B cell (primary cell): Measurements from ENCODE around the gene KCNMB2. TPM values are rescaled to one million over a fixed set of nuclear protein-coding genes. Genes with fewer than 3 reads are reported as not detected.

ENCODE experiments used
- ATAC-seq: fragments of 200-7000 bp; cut with Tn5 transposase; one replicate; pipeline ENCODE4 v1.10.0; 2021; ENCODE audit warnings: low read depth, mild to moderate bottlenecking, moderate number of reproducible peaks, moderate library complexity
- CTCF ChIA-PET: fragments of 350-600 bp; sonication (Branson Sonifier 250); formaldehyde crosslinking; loops from one replicate; lab custom pipeline; 2021; ENCODE audit warnings: antibody characterized with exemption, inconsistent platforms; lab: Charles Lee
- POLR2A ChIA-PET: fragments of 350-600 bp; sonication (Branson Sonifier 250); formaldehyde crosslinking; loops from one replicate; lab custom pipeline; 2021; ENCODE audit warnings: antibody characterized with exemption; lab: Charles Lee
- DNase-seq: peaks from one replicate; pipeline ENCODE4 v3.0.0; 2013
- H2AFZ ChIP-seq: 2 replicates; pipeline ENCODE4 v1.6.1; 2012; ENCODE audit warnings: mild to moderate bottlenecking, low read depth, low read length; ENCODE audit not compliant: insufficient read depth, poor library complexity, severe bottlenecking
- H3K27ac ChIP-seq, 2 donors: 1 replicate in 1 of 2; 2 replicates in 1 of 2; pipeline ENCODE4 v1.5.1; 2012 to 2013; ENCODE audit warnings: low read length in 2 of 2, mild to moderate bottlenecking in 2 of 2, moderate library complexity in 1 of 2
- H3K27me3 ChIP-seq, 4 experiments: fragments of 200-600 bp in 1 of 4; sonication (generic) in 1 of 4; replicated peaks in 1 of 4; 1 replicate in 2 of 4; 2 replicates in 2 of 4; pipeline versions ENCODE4 v1.6.1 to v1.7.0; 2013 to 2016; ENCODE audit warnings: low read length in 3 of 4, mild to moderate bottlenecking in 2 of 4, mixed read lengths in 1 of 4, moderate library complexity in 1 of 4; ENCODE audit not compliant: insufficient read depth in 4 of 4, control insufficient read depth in 3 of 4; ENCODE audit errors: control extremely low read depth in 1 of 4
- H3K36me3 ChIP-seq, 2 experiments: replicated peaks in 1 of 2; 1 replicate in 1 of 2; 2 replicates in 1 of 2; pipeline versions ENCODE4 v1.6.1 to v1.7.1; 2013; ENCODE audit warnings: low read length in 1 of 2; ENCODE audit not compliant: insufficient read depth in 2 of 2, control insufficient read depth in 1 of 2; ENCODE audit errors: control extremely low read depth in 1 of 2, extremely low read depth in 1 of 2
- H3K4me1 ChIP-seq, 2 donors: fragments of 200-600 bp in 1 of 2; sonication (generic) in 1 of 2; 1 replicate in 1 of 2; 2 replicates in 1 of 2; pipeline versions ENCODE4 v1.5.1 to v1.6.1; 2013 to 2017; ENCODE audit warnings: low read length in 2 of 2; ENCODE audit not compliant: control insufficient read depth in 2 of 2, insufficient read depth in 2 of 2
- H3K4me2 ChIP-seq: replicated peaks from 2 replicates; pipeline ENCODE3; 2012; ENCODE audit warnings: mild to moderate bottlenecking, low read depth, low read length; ENCODE audit not compliant: poor library complexity, severe bottlenecking
- H3K4me3 ChIP-seq, 5 experiments: fragments of 200-600 bp in 1 of 5; sonication (generic) in 1 of 5; 1 replicate in 3 of 5; 2 replicates in 2 of 5; pipeline versions ENCODE4 v1.5.1 to v1.7.0; 2011 to 2016; ENCODE audit warnings: low read length in 4 of 5, mild to moderate bottlenecking in 4 of 5, low read depth in 2 of 5, control low read depth in 1 of 5, moderate library complexity in 1 of 5; ENCODE audit not compliant: insufficient read depth in 1 of 5; ENCODE audit errors: control extremely low read depth in 1 of 5, extremely low read depth in 1 of 5
- H3K79me2 ChIP-seq: fragments of 200-600 bp; sonication (generic); one replicate; pipeline ENCODE4 v1.6.0; 2016; ENCODE audit warnings: low read length; ENCODE audit not compliant: control insufficient read depth, insufficient read depth
- H3K9ac ChIP-seq: fragments of 200-600 bp; sonication (generic); 2 replicates; pipeline ENCODE4 v1.6.1; 2017; ENCODE audit warnings: mild to moderate bottlenecking, low read length, moderate library complexity
- H3K9me3 ChIP-seq, 3 donors: one replicate each; pipeline versions ENCODE4 v1.6.1 to v1.7.1; 2013; ENCODE audit warnings: low read length in 2 of 3; ENCODE audit not compliant: control insufficient read depth in 2 of 3, insufficient read depth in 1 of 3; ENCODE audit errors: control extremely low read depth in 1 of 3
- H4K20me1 ChIP-seq: 2 replicates; pipeline ENCODE4 v1.6.0; 2012; ENCODE audit warnings: mild to moderate bottlenecking, low read length; ENCODE audit not compliant: insufficient read depth, control insufficient read depth, poor library complexity, severe bottlenecking
- H3K27ac Mint-ChIP-seq: one replicate; pipeline ENCODE4 v1.8.0; 2021; ENCODE audit warnings: mixed read lengths
- H3K27me3 Mint-ChIP-seq: one replicate; pipeline ENCODE4 v1.8.0; 2021; ENCODE audit warnings: mixed read lengths
- H3K4me1 Mint-ChIP-seq: one replicate; pipeline ENCODE4 v1.8.0; 2021; ENCODE audit warnings: mixed read lengths
- H3K4me3 Mint-ChIP-seq: one replicate; pipeline ENCODE4 v1.8.0; 2021; ENCODE audit warnings: mixed read lengths
- H3K9me3 Mint-ChIP-seq: one replicate; pipeline ENCODE4 v1.8.0; 2022; ENCODE audit warnings: mixed read lengths; ENCODE audit not compliant: insufficient read depth
- CTCF ChIP-seq: fragments of 200-600 bp; IDR thresholded peaks from one replicate; pipeline ENCODE4 v1.8.0; 2022; ENCODE audit warnings: antibody characterized with exemption, mild to moderate bottlenecking
- EZH2 ChIP-seq: IDR thresholded peaks from 2 replicates; pipeline ENCODE4 v1.6.1; 2012; ENCODE audit warnings: borderline replicate concordance, low read depth, mild to moderate bottlenecking, moderate library complexity, low read length; ENCODE audit not compliant: insufficient read depth, poor library complexity, severe bottlenecking
- WGBS: methylation state at CpG from one replicate; pipeline ENCODE4 v1.1.5; 2013; ENCODE audit warnings: missing lambda C conversion rate; ENCODE audit not compliant: insufficient coverage; 5-methylcytosine and 5-hydroxymethylcytosine counted together
- intact Hi-C: fragments of 100-400 bp; cut with micrococcal nuclease; formaldehyde crosslinking; loops from one replicate; pipeline ENCODE4 v1.10.0; 2022
- polyA plus RNA-seq: library from polyadenylated mRNA; depleted of rRNA; stranded (reverse); fragments of >200 nt; gene quantifications from 2 replicates; pipeline ENCODE4 v1.2.3, GENCODE V29; 2012
- total RNA-seq, 2 donors: library from RNA; stranded (reverse); fragments of 120-200 nt in 1 of 2; gene quantifications; 1 replicate in 1 of 2; 2 replicates in 1 of 2; pipeline versions ENCODE4 v1.2.3 to v1.2.4, GENCODE V29; 2013 to 2022

Gene KCNMB2
- total and polyA plus RNA-seq, 2 donors (not counting 1 experiment from before 2014, with no cell fraction given): not detected

DNA sequence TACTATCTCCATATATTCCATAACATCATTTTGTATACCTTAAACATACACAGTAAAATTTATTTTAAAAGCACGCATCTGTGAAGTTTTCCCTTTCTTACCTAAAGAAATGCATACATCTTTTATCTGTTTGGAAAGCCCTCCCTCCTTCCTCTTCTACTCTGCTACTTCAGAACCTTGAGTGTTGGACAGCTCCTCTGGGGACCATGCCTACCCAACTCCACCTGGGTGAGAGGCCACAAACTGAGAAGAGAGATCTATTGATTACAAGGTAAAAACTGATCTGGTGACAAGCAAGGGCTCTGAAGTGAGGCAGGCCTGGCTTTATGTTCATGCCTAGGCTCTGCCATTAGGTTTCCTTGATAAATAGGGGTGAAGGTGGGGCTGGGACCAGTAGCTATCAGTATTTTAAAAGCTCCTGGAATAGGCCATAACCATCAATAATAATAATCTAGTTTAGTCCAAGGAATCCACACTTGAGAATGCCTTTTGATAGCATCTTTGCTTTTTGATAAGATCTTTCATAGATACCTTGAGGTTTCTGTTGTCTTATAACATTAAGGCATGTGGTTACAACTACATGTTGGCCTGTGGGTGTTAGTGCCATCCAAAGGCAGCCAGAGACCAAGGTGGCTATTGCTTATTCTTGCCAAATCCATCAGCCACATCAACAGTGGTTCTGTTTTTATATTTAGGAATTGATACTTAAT is 148.8 kb downstream of the KCNMB2 start:
- Mint-ChIP-seq H3K4me1 (peaks cover 1% of the 10 kb centered on the region), H3K9me3 (peaks cover 7% of the 10 kb centered on the region), H3K27ac (no peak overlapping the region), H3K4me3 (no peak overlapping the region), H3K27me3 (no peaks in the 10 kb centered on the region)
- H4K20me1 ChIP-seq: no peaks in the 10 kb centered on the region
- no peak overlapping the region for H3K9ac ChIP-seq
- 20% methylated on average over 1 of the region's 1 CpG for WGBS
- ChIA-PET POLR2A (no interaction called here), CTCF (no interaction called here)
- no peak overlapping the region for H2AFZ ChIP-seq
- H3K36me3 ChIP-seq: no peaks in the 10 kb centered on the region
- H3K79me2 ChIP-seq: no peaks in the 10 kb centered on the region
- TF ChIP-seq EZH2 (no peak), CTCF (no peak)
- intact Hi-C loops: no loop called here
- H3K9me3 ChIP-seq: peaks cover 0 to 2% (median 0%) of the 10 kb centered on the region in 3 donors
- DNase-seq (no peak), ATAC-seq (no peak)
- no peaks in the 10 kb centered on the region for H3K4me1 ChIP-seq
- no peaks in the 10 kb centered on the region for H3K27me3 ChIP-seq
- H3K27ac ChIP-seq: no peak overlapping the region
- no peak overlapping the region for H3K4me2 ChIP-seq
- H3K4me3 ChIP-seq: no peak overlapping the region

DNA sequence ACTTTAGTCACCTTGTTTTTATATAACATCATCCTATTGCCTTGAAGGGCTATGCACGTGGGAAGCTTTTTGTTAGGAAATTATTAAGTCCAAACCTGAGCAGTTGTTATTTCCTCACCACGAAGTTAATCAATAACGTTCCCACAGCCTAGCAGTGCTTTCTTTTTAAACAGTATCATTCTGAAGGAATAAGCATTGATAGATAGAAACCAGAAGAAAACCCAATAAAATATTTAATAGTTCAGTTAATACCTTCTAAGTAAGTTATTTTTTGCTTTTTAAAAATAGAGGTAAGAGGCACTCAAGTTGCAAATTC is 149.3 kb downstream of the KCNMB2 start:
- Histone ChIP-seq H3K79me2 (no peaks in the 10 kb centered on the region), H4K20me1 (no peaks in the 10 kb centered on the region), H3K4me3 (no peak overlapping the region), H3K9ac (no peak overlapping the region), H3K9me3 (peaks cover 0 to 2% (median 0%) of the 10 kb centered on the region in 3 donors), H3K36me3 (no peaks in the 10 kb centered on the region), H2AFZ (no peak overlapping the region), H3K27ac (no peak overlapping the region), H3K4me1 (no peaks in the 10 kb centered on the region), H3K4me2 (no peak overlapping the region), H3K27me3 (no peaks in the 10 kb centered on the region)
- POLR2A ChIA-PET: no interaction called here
- no peak overlapping the region for H3K27ac Mint-ChIP-seq
- intact Hi-C loops: no loop called here
- ATAC-seq (no peak), DNase-seq (no peak)
- H3K4me1 Mint-ChIP-seq: peaks cover 1% of the 10 kb centered on the region
- TF ChIP-seq CTCF (no peak), EZH2 (no peak)
- H3K27me3 Mint-ChIP-seq: no peaks in the 10 kb centered on the region
- no CpG with 5 or more reads among the region's 3 CpGs for WGBS
- CTCF ChIA-PET: no interaction called here
- peaks cover 7% of the 10 kb centered on the region for H3K9me3 Mint-ChIP-seq
- no peak overlapping the region for H3K4me3 Mint-ChIP-seq
